HUES6 (cell line): ENCODE data around the gene HPS4.
"Not testable (repeated sequence)": the region's sequence is repeated elsewhere in the genome, so short reads cannot be mapped to it uniquely, and the experiment has no call there.

Experiments
- H3K27ac ChIP-seq: 2 replicates; pipeline ENCODE4 v1.7.0; 2013; ENCODE audit warnings: low read depth, mild to moderate bottlenecking, low read length, inconsistent platforms
- H3K27me3 ChIP-seq: 2 replicates; pipeline ENCODE4 v1.6.1; 2013; ENCODE audit warnings: low read length; ENCODE audit not compliant: control insufficient read depth, insufficient read depth
- H3K36me3 ChIP-seq: 2 replicates; pipeline ENCODE4 v1.6.1; 2013; ENCODE audit warnings: low read length; ENCODE audit not compliant: control insufficient read depth, insufficient read depth
- H3K4me1 ChIP-seq: 2 replicates; pipeline ENCODE4 v1.6.1; 2013; ENCODE audit warnings: low read length; ENCODE audit not compliant: control insufficient read depth, insufficient read depth
- H3K4me3 ChIP-seq: 2 replicates; pipeline ENCODE4 v1.5.1; 2013; ENCODE audit warnings: low read depth, low read length
- H3K9ac ChIP-seq: one replicate; pipeline ENCODE4 v1.6.1; 2013; ENCODE audit warnings: mild to moderate bottlenecking, low read length
- H3K9me3 ChIP-seq: 2 replicates; pipeline ENCODE4 v1.6.1; 2013; ENCODE audit warnings: low read depth, low read length; ENCODE audit not compliant: control insufficient read depth, insufficient read depth

The HPS4 gene

GRCh38 chr22:26408562-26409220 is 74.9 kb downstream of the HPS4 start:
- not testable (repeated sequence) for H3K4me3 ChIP-seq, H3K27ac ChIP-seq, H3K4me1 ChIP-seq, H3K9me3 ChIP-seq, H3K36me3 ChIP-seq, H3K9ac ChIP-seq
- H3K27me3 ChIP-seq = peaks cover 12% of the 10 kb centered on the region; the same call in 1 of the 2 replicates

DNA sequence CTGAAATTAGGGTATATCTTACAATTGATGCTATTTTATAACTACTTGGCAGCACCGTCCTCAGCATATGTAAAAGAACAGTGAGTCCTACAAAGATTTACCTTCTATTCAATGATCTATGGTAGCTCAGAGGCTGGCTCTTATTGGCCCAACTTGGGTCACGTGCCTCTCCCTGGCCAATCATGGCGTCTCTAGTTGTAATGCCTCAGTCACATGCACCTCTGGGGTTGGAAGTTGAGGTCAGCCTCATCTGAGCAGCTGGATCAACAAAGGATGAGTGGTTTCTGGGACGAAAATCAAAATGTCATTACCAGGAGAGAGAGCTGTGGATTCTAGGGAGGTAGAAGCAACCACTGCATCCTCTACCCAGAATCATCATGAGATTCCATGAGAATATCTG is 77.5 kb downstream of the HPS4 start:
- no peak overlapping the region for H3K9ac ChIP-seq
- no peaks in the 10 kb centered on the region for H3K9me3 ChIP-seq
- no peak overlapping the region for H3K27ac ChIP-seq
- H3K4me3 ChIP-seq = no peak overlapping the region
- H3K36me3 ChIP-seq = no peaks in the 10 kb centered on the region
- H3K4me1 ChIP-seq = peaks cover 10% of the 10 kb centered on the region; the same call in 1 of the 2 replicates
- H3K27me3 ChIP-seq = peaks cover 4% of the 10 kb centered on the region; the same call in 1 of the 2 replicates

- no peaks in the 10 kb centered on the region for H3K9me3 ChIP-seq
- H3K27ac ChIP-seq = no peak overlapping the region
- no peaks in the 10 kb centered on the region for H3K36me3 ChIP-seq
- no peak overlapping the region for H3K9ac ChIP-seq
- no peak overlapping the region for H3K4me3 ChIP-seq
- H3K4me1 ChIP-seq = peaks cover 10% of the 10 kb centered on the region; the same call in 1 of the 2 replicates
- no peaks in the 10 kb centered on the region for H3K27me3 ChIP-seq
Observed at GRCh38 chr22:26404851-26405421, 78.6 kb downstream of the HPS4 start.

DNA sequence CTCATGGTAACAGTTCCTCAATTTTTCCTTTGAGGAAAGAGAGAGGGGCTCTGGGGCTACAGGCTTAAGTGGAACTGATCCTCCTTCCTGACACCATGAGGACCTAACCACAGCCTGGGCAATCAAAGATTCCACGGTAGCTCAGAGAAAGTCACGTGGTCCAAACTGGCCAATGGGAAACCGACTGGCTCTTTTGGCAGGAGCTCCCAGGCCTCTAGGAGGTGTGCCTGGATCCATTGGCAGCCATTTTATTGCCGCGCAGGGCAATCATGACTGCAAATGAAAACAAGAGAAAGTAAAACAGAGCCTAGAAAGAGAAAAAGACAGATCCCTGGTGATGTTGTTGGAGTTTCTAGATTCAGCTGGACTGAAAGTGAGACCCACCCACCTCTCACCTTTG is 81.9 kb downstream of the HPS4 start:
- Histone ChIP-seq H3K27me3 (no peaks in the 10 kb centered on the region), H3K4me3 (no peak overlapping the region)

More for the DNA sequence above, 81.9 kb downstream of the HPS4 start:
- Histone ChIP-seq H3K4me1 (peaks cover 10% of the 10 kb centered on the region; the same call in 1 of the 2 replicates), H3K27ac (no peak overlapping the region), H3K36me3 (no peaks in the 10 kb centered on the region), H3K9me3 (no peaks in the 10 kb centered on the region), H3K9ac (no peak overlapping the region)
